HS-27A (cell line): ENCODE results near the gene IL6.
A peak's percentile ranks its signal among the peaks of the same experiment; 100 is the strongest.
"Not testable (repeated sequence)": the region's sequence is repeated elsewhere in the genome, so short reads cannot be mapped to it uniquely, and the experiment has no call there.

ENCODE experiments used
- DNase-seq: peaks from one replicate; pipeline ENCODE4 v3.0.0-alpha.2; 2012; ENCODE audit warnings: low read depth, missing footprints

IL6 gene

GRCh38 chr7:22726907-22727713 is at the start of gene IL6:
Gene IL6 (plus strand): TSS chr7:22727200. CDS start chr7:22727263, 63 bp downstream.
- peak; percentile 80 for DNase-seq

- DNase-seq, result not testable (repeated sequence)
Observed at GRCh38 chr7:22677263-22677662, 49.7 kb upstream of the IL6 start.

DNA sequence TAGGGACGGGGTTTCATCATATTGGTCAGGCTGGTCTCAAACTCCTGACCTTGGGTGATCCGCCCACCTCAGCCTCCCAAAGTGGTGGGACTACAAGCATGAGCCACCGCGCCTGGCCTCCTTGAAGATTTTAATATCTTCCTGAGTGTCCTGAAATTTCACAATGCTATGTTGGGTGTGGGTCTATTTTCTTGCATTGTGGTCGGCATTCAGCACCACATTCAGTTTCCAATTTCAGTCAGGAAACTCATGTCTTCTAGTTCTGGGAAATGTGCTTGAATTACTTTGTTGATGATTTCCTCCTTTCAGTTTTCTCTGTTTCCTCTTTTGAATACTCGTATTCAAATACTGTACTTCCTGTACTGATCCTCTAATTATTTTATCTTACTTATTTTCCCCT is 49.3 kb upstream of the IL6 start:
- no peak for DNase-seq

GRCh38 chr7:22680482-22680911 is 46.5 kb upstream of the IL6 start:
- no peak for DNase-seq

- DNase-seq, result no peak
Observed at GRCh38 chr7:22681312-22681711, 45.7 kb upstream of the IL6 start.

DNA sequence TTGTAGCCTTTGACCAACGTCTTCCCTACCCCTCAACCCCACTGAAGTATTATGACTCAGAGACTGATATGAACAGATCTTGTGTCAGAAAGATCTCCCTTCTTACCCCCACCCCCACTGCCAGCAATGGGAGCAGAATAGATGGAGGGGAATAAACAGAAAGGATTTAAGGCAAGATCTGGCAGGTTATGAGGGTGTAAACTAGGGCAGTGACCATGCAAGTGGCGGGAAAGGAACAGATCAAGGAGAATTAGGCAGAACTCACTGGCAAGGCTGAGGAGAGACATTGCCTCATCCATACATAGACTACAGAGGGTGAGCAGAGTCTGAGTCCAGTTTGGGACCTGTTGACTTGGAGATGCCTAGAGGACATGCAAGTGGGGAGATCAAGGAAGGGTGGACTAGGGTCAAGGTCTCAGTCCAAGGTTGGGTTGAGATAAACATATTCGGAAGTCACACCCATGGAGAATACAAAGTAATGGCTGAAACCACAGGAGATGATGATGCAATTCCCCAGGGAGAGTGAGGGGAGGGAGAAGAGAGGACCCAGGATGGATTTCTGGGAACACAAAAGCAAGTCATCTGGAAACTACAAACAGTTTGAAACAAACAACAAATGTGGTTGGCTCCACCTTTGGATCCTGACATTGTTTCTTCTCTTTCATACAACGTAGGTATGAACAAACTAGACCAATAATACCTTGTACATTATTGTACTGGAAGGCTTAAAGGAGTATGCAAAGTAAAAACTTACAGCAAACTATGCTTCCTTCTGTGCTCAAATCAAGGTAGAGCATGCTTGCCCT is 44.9 kb upstream of the IL6 start:
- DNase-seq, result no peak

DNA sequence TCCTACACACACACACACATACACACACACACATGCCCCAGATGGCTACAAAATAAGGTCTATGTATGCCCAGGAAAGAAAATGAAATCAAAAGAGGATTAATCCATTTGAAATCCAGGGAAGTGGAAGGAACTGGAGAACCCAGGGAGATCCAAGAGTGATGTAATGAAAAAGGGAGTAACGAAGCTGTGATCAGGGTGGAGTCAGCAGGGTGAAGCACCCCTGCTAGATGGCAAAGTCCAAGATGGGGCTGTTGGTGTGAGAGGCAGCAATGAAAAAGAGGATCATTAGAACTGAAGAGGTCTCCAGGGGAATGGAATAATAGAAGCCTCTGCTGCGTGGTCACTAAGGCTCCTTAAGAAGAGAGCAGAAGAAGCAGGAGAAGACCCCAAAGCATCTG is 43.6 kb upstream of the IL6 start:
- DNase-seq, result no peak

- no peak for DNase-seq
Observed at GRCh38 chr7:22686620-22687019, 40.4 kb upstream of the IL6 start.

GRCh38 chr7:22688084-22688483 is 38.9 kb upstream of the IL6 start:
- DNase-seq, result no peak

DNA sequence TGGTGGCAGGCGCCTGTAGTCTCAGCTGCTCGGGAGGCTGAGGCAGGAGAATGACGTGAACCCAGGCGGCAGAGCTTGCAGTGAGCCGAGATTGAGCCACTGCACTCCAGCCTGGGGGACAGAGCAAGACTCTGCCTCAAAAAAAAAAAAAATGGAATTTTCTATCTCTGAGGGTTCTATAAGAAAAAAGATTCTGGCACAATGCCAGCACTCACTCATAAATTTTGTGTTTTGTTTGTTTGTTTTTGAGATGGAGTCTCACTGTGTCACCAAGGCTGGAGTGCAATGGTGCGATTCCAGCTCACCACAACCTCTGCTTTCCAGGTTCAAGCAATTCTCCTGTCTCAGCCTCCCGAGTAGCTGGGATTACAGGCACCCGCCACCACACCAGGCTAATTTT is 38.1 kb upstream of the IL6 start:
- not testable (repeated sequence) for DNase-seq

DNA sequence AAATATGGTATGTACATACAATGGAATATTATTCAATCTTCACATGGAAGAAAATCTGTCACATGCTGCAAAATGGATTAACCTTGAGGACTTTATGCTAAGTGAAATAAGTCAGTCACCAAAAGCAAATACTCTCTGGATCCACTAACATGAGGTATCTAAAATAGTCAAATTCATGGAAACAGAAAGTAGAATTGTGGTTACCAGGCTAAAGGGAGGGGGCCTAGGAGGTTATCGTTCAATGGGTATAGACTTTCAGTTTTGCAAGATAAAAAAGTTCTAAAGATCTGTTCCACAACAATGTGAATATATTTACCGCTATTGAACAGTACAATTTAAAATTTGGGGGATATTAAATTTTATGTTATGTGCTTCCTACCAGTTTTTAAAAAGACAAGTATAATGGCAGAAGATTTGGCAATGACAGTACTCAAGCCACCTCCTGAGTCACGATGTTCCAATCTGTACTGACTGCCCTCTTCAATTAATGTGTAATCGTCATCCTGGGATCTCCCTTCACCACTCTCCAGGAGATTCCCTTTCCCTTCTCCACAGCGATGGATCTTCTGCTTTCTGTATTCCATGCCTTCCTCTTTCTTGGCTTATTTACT is 32.3 kb upstream of the IL6 start:
- no peak for DNase-seq

- no peak for DNase-seq
Observed at GRCh38 chr7:22695476-22696132, 31.4 kb upstream of the IL6 start.

GRCh38 chr7:22696541-22697228 is 30.3 kb upstream of the IL6 start:
- DNase-seq, result no peak

DNA sequence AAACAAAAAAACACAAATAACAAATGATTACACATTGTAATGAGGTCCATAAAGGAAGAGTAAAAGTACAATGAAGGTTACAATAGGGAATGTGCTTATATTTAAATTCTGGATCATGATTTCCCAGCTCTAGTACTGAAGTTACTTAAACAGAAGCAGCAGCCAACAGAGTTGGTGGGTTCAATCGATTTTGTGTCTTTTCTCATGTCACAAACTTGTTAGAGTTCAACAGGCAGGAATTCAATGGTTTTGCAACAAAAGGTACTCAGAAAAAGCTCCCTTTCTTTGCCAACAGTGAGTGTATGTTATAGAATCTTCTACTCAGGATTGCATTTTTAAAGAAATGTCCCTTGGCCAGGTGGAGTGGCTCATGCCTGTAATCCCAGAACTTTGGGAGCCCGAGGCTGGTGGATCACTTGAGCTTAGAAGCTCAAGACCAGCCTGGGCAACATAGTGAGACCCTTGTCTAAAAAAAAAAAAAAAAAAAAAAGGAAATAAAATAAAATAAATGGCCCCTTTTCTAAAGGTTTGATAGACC is 29.6 kb upstream of the IL6 start:
- DNase-seq, result no peak

DNA sequence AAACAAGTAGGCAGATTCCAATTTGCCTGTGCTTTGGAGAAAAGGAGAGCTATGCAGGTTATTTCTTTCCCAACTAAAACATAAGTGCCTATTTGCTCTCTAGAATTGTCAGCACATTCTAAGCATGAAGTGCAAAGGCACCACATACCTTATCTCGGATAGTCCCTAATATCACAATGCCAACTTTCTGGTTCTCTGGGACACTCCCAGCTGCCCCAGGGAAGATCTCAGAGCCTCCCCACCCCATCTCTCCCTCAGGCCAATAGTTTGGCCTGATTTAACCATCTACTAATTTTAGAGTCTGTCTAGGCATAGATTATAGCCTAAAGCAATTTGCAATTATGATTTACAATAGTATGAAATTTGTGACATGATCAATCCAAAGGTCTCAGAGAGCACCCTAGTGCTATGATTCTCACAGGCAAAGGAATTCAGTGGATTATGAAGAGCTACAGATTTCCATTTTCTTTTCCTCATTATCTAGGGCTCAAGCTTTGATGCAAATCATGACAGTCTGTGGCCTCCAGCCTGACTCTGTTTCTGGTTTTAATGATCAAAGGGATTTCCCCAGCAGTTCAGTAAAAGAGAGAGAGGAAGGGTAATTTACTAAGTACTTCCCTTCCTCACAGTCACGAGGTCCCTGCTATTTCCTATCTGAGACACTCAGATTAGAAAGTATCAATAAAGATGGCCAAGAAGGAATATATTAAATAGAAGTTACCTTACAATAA is 29.0 kb upstream of the IL6 start:
- DNase-seq, result no peak

- DNase-seq, result no peak
Observed at GRCh38 chr7:22698767-22699166, 28.2 kb upstream of the IL6 start.

GRCh38 chr7:22700559-22701002 is 26.4 kb upstream of the IL6 start:
- DNase-seq, result no peak

- DNase-seq, result no peak
Observed at GRCh38 chr7:22702516-22702915, 24.5 kb upstream of the IL6 start.

GRCh38 chr7:22703107-22703855 is 23.7 kb upstream of the IL6 start:
- not testable (repeated sequence) for DNase-seq
